A549 (cell line): ENCODE results near the gene AQP2.

Experiments
- CBX8 ChIP-seq: fragments of 200-600 bp; sonication (generic); IDR thresholded peaks from 2 replicates; pipeline ENCODE4 v1.6.1; 2016
- CTCF ChIP-seq: fragments of >200 bp; sonication (Bioruptor Twin); formaldehyde crosslinking; IDR thresholded peaks from 3 replicates; pipeline ENCODE4 v1.5.1; 2016
- ELK1 ChIP-seq: fragments of 150-350 bp; IDR thresholded peaks from 2 replicates; pipeline ENCODE4 v1.6.1; 2014; ENCODE audit warnings: low read depth, mild to moderate bottlenecking, low read length
- EP300 ChIP-seq, 2 experiments: fragments of >200 bp; sonication (Bioruptor Twin); formaldehyde crosslinking; IDR thresholded peaks; 2 replicates in 1 of 2; 3 replicates in 1 of 2; pipeline ENCODE4 v1.6.1; 2016 to 2017
- ESRRA ChIP-seq: fragments of 150-350 bp; IDR thresholded peaks from 2 replicates; pipeline ENCODE4 v1.6.1; 2014; ENCODE audit warnings: mild to moderate bottlenecking, low read length, borderline replicate concordance
- HOXA7 ChIP-seq: fragments of 250-450 bp; sonication (Bioruptor Pico); IDR thresholded peaks from 2 replicates; pipeline ENCODE4 v1.5.0; 2020; ENCODE audit warnings: mild to moderate bottlenecking, moderate library complexity
- MAFK ChIP-seq: fragments of 450-650 bp; IDR thresholded peaks from 2 replicates; pipeline ENCODE4 v1.6.1; 2014; ENCODE audit not compliant: partially characterized antibody
- MAX ChIP-seq: IDR thresholded peaks from 2 replicates; pipeline ENCODE4 v1.6.1; 2012
- PHF8 ChIP-seq: fragments of 200-600 bp; sonication (generic); IDR thresholded peaks from 2 replicates; pipeline ENCODE4 v1.6.1; 2016; ENCODE audit warnings: low read depth, mild to moderate bottlenecking, antibody characterized with exemption, moderate library complexity, borderline replicate concordance
- POLR2A ChIP-seq: IDR thresholded peaks from 2 replicates; pipeline ENCODE4 v1.6.1; 2012; ENCODE audit warnings: mild to moderate bottlenecking, low read length
- TF ChIP-seq, protein P1 (sequence below): fragments of 250-450 bp; sonication (Bioruptor Pico); IDR thresholded peaks from 2 replicates; pipeline ENCODE4 v1.5.0; 2020; ENCODE audit warnings: low read depth, mild to moderate bottlenecking, moderate library complexity
- TF ChIP-seq, protein P2 (sequence below): IDR thresholded peaks from 2 replicates; pipeline ENCODE4 v1.6.1; 2012; ENCODE audit warnings: low read depth, borderline replicate concordance

- TF ChIP-seq CTCF (no peak), PHF8 (no peak), MAFK (no peak), CBX8 (no peak), POLR2A (no peak), ESRRA (no peak), EP300 (IDR thresholded peaks at IDR 0.05) (no peak), HOXA7 (CRISPR knock-in tag) (no peak), ELK1 (no peak), MAX (no peak)
- TF ChIP-seq, protein P1, sequence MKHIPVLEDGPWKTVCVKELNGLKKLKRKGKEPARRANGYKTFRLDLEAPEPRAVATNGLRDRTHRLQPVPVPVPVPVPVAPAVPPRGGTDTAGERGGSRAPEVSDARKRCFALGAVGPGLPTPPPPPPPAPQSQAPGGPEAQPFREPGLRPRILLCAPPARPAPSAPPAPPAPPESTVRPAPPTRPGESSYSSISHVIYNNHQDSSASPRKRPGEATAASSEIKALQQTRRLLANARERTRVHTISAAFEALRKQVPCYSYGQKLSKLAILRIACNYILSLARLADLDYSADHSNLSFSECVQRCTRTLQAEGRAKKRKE (CRISPR knock-in tag) = no peak
- TF ChIP-seq, protein P2, sequence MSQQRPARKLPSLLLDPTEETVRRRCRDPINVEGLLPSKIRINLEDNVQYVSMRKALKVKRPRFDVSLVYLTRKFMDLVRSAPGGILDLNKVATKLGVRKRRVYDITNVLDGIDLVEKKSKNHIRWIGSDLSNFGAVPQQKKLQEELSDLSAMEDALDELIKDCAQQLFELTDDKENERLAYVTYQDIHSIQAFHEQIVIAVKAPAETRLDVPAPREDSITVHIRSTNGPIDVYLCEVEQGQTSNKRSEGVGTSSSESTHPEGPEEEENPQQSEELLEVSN = no peak
Measured at GRCh38 chr12:49976557-49976956, 26.0 kb downstream of the AQP2 start.
